Stimulated activated CD4-positive, alpha-beta T cell treated with anti-CD3 and anti-CD28 coated beads, Interleukin-2, amount 100 ng/mL, for 48 hours (primary cell): ENCODE measurements around the gene TMEM144.
"Not testable (repeated sequence)": the region's sequence is repeated elsewhere in the genome, so short reads cannot be mapped to it uniquely, and the experiment has no call there.

Experiments used
- DNase-seq, 2 donors: peaks; one replicate each; pipeline ENCODE4 v3.0.0-alpha.2; 2020

TMEM144 gene

DNA sequence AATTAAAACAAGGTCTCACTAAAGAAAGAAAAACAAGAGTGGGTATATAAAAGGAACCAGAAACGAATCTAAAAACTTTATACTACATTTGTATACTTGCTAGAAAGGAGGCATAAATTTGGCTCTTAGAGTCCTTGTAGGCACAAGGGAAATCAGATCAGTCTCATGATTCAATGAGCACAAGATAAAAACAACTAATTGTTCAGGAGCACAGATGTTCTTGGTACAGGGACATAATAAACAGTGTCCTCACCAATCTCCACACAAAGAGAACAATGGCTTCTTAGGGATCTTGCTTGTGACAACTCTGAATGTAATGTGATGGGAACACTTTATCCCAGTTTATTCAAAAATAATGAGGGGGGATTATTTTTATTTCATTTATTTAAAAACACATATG, 28.3 kb downstream of the TMEM144 start:
- no peak for DNase-seq

DNA sequence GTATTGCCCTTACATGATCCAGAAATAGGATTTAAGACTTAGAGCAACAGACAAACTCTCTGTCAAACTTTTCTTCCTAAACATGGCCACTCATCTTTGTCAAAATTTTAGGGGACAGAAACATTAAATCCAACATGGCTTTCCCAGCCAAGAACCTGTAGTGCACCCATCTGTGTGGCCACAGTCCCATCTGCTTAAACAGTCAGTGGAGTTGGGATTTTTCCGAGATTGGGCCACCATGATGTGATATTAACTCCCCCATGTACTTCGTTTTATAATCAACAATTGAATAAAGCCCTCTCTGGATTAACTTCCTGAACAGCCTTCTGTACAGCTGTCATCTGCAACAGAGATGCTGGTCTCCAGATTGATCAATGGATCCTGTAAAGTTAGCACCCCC, 28.9 kb downstream of the TMEM144 start:
- no peak for DNase-seq

DNA sequence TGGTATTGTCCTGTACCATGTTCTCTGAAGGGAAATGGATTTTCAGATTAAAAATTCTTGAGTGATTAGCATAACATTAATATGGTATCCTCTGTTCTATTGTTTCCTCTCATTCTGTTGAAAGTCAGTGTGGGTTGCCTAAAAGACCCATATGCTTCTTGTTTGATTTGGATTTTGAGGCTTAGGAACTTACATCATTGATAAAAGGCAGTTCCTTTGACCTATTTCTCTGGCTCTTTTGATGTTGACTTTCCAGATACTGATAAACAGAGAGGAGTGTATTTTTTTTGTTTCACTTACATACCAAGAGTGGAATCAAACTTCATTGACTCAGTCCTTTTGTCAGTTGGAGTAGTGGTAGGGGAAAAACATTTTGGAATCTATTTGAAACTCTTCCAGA, 32.8 kb downstream of the TMEM144 start:
- DNase-seq = no peak

DNA sequence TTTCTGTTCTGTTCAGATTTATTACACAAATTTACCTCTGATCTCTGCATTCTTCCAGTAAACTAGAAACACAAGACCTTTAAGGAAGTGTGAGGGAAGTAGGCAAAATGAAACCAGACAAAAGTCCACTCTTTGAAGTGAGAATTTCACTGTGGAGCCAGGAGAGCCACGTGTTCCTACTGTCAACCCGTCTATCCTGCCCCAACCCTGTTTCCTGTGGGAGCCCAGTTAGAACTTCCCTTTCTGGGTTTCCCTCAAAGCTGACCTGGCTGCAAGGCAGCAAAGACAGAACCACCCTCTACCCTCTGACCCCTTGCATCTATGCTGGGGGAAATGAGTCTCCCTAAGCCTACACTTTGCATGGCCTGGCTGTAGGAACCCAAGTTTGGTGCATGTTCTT, 40.0 kb downstream of the TMEM144 start:
- DNase-seq = no peak

DNA sequence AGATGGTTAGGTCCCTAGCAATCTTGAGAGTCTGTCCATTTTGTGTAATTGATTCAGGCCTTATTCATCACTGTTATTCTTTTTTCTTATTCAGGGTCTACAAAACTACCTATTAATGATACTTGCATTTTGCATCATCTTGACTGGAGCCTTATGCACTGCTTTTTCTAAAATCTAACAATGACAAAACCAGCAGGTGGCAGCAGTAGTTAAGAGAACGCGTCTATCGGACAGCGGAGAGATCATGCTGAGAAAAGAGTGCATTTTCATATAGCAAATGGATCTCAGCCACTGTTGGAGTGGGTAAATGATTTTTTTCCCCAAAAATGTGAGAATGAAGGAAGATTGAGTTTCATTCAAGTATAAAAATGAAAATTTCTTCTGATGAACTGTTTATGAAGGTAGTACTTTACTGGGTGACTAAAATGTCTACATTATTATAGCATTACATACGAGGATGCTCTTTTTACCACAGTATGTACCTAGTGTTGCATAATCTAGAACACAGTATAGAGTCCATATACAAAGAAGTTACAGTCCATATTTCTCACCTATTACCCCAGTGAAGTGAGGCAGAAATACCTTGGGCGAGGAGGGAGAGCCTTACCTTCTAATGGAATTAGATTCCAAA, 43.2 kb downstream of the TMEM144 start:
- DNase-seq = peak; percentile 34 to 40

DNA sequence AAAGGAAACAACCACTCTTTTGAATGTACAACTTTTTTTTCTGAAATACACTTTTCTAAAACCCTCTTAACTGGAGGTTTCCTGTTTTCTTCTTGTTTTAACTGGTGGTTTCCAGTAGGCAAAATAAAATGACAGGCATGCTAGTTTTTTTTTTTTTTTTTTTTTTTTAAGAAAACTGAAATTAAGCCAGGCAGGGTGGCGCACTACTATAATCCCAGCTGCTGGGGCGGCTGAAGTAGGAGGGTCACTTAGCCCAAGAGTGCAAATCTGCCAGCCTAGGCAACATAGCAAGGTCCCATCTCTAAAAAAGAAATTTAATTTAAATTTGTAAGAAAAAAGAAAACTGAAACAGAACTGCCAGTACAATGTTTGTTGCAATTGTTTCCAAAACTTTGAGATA, 44.0 kb downstream of the TMEM144 start:
- DNase-seq = no peak

DNA sequence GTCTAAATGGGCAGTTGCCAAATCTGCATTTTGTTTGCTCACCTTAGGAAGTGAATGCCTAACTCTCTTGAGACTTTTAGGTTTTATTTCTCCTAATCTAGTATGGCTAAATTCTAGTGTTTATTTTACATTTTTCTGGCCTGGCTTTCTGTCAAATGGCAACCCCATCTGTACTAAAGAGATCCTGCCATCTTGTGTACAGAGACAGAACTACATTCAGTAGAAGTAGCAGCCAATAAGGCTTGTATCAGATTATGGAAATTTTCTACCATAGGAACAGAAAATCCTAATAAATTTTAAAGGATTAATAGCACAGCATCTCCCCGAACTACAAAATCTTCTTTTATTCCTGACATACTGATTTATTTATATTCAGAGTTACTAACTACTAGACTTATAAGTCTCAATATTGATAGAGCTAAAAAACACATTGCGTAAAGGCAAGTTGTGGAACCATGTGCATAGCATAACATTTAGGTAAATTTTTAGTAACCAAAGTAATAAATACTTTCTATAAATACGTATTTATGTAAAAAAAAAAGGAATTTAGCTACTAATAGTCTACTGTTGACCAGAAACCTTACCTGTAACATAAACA, 45.5 kb downstream of the TMEM144 start:
- no peak for DNase-seq

DNA sequence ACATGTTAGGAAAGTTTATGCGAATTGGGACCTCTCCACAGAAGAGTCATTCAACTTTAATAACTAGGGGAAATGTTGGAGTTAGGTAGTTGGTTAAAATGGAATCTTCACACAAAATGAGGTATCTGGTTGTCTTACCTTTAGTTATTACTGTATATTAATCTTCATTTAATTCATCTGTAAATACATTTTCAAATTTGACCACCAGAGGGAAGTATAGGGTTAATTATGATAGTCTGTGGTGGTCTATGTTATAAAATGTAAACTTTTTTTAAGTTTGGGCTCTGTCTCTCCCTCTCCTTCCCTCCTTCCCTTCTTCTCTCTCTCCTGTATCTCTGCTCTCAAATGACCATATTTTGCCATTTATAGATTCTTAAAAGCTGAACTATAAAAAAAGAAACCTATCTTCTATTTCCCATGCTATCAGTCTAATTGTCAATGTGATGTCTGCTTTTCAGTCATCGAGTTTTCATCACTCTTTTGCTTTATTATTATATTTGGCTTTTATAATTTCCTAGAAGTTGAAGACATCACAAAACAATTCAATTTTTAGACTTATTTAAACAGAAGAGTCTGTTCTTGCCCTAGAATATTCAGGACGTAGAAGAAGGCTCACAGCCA, 49.8 kb downstream of the TMEM144 start:
- DNase-seq = no peak

DNA sequence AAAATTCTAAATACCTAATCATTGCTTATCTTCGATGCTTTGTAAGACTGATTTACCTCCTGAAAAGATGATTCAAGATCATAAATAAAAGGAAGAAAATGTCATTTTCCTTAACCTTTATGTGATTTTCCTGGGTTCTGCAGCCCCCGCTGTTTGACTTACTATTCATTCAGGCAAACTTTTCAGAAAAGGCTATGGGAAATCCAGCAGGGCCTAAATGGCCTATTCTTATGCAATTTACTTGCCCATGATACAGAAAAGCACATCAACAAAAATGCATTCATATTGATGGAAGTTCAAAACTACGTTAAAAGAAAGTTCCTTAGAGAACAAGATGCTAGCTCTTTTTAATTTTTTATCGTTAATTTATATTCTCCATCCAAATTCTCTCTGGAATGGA, 51.2 kb downstream of the TMEM144 start:
- DNase-seq = no peak

DNA sequence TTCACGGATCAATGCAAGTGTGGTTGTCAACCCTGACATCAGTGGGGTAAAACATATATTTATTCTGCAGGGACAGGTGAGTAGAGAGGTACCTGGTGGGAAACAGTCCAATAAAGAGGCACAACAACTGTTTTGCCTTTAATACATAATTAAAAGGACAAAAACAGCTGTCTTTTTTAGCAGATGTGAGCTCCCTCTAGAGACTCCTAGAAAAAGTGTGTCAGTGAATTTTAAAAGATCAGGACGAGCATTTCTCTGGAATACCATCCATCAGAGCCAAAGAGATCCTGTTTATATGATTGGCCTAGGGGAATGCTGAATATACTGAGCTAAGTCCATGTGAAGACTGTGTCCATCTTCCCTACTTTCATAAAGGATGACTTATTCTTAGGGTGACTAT, 58.3 kb downstream of the TMEM144 start:
- no peak for DNase-seq

DNA sequence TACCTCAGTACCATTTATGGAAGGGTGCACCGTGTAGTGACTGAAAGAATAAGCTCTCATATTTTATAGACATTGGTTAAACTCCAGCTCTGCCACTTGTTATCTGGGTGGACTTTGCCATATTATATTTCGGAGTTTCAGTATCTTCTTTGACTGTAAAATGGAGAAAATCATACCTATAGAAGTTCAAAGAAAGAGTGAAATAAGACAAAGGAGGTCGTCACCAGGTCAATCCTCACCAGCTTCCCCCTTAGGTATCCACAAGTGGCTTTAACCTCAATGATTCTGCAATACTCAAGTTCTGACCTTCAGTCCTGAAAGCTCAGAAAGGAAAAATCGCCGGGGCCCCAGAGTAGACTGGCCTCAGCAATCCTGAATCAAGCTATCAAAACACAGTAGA, 64.3 kb downstream of the TMEM144 start:
- no peak for DNase-seq

DNA sequence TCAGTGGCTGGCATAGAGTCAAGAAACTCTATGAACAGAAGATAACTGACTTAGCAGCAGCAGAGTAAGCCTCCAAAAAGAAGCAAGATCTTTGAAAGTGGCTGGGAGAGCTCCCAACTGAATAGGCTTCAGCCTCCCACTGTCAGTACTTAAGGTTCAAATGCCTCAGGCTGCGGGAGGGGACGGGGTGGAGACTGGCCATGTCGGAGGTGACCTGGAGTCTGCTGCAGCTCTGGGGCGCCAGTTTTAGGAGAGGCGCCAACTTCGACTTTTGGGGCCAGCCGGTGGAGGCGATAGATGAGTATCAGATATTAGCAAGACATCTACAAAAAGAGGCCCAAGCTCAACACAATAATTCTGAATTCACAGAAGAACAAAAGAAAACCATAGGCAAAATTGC, 67.3 kb downstream of the TMEM144 start:
- no peak for DNase-seq

DNA sequence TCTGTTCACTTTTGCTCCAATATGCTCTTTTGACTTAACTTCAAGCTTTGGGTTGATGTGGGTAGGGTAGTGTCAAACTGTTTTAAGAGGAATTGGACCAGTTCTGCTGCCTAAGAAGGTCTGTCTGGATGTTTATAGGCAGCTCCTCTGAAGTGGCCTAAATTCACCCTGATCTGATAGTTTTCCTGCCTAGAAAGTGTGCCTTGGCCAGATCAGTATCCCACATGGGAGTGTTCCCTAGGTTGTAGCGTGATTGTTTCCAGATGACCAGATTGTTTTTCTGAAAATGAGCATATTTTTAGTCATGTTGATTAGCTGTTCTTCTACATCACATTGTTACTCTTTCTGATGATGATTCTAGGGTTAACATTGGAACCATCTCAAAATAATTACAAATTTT, 68.8 kb downstream of the TMEM144 start:
- DNase-seq = not testable (repeated sequence)

DNA sequence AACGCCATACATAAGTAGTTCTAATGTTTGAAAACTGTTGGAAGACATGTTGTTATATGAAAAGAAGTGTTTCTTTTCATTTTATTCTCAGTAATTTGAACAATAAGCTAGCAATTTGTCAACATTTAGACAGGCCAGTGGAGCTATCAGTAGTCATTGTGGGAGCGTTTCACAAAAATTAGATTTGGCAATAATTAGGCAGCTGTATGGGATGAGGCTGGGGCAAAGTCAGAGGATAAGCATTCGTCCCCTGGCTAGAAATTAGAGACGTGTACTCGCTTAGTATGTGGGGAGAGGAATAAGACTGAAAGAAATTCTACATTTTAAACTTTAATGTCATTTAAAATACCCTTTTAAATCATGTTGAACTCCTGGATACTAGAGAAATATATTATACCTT, 70.6 kb downstream of the TMEM144 start:
- no peak for DNase-seq

DNA sequence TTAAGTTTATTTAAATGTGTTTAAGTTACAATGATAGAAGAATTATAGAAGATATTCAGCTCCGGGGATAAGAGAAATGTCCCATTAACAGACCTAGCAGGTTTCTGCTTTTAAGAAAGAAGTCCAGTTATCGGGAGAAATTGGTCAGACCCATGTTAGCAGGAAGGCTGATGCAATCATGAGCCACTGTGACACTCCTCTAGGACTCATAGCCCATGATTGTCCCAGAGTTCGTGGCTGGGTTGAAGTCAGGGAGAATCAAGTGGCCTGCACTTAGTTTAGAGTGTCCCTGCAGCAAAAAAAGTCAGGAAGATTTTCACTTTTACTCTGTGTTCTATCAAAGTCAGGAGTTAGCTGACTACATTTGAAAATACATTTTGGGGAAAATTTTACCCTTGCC, 72.0 kb downstream of the TMEM144 start:
- DNase-seq = no peak

DNA sequence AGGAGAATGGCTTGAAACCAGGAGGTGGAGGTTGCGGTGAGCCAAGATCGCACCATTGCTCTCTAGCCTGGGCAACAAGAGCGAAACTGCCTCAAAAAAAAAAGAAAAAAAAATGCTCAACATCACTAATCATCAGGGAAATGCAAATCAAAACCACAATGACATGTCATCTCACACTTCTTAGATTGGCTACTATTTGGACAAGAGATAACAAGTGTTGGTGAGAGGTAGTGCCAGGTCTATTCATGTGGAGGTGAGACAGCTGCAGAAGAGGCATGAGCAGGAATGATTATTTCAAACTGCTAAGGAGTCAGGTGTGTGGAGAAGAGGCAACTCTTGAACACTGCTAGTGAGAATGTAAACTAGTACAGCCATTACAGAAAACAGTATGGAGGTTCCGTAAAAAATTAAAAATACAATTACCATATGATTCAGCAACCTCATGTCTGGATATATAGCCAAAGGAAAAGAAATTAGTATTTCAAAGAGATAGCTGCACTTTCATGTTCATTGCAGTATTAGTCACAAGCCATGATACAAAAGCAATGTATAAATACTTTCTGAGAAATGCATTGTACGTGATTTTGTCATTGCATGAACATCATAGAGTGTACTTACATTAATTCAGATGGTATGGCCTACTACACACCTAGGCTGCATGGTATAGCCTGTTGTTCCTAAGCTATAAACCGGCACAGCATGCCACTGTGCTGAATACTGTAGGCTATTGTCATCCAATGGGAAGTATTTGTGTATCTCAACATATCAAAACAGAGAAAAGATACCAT, 75.3 kb downstream of the TMEM144 start:
- DNase-seq = no peak

DNA sequence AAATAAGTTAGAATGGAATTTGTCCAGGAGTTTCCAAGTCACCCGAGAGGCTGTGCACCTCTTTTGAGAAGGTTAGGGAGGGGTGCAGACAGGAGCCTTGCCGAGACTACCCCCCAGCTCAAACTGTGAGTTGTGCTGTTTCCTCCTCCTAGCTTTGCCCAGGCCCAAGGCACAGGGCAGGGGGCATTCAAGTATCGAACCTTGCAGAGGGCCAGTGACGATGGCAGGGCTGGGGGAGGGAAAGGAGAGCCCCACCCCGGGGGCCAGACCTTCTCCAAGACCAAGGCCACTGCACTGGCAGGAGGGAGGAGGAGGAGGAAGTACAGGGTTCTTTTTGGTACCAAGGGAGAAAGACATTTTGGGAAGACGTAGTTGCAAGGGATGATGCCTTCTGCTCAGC, 80.6 kb downstream of the TMEM144 start:
- no peak for DNase-seq

DNA sequence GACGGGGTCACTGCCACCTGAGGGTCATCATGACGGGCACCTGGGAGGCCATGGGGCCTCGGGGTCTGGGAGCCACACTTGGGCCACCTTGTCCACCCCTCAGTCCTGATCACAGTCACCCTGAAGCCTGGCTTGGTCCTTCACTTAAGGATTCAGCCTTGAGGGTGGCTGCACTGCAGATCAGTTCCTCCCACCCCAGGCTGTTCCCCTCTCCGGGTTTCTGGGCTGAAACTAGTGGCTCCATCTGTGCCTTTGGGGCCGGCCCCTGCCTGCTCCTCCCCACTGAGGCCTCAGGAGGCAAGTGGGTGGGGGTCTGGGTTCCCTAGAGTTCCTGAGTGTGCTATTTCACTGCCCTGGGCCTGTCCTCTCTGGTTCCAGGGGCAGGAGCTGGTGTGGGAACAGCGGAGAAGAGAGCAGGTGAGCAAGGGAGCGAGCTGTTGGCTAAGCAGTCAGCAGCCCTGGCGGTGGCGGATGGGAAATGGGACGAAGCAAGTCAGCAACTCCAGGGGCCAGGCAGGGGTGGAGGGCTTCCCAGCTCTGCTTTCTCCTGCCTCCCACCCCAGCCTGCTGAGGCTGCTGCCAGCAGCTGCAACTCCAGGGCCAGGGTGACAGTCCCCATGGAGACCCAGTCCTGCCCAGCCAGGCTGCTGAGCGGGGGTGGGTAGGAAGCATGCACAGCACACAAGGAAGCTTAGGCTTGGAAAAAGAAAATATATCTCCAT, 81.2 kb downstream of the TMEM144 start:
- no peak for DNase-seq

DNA sequence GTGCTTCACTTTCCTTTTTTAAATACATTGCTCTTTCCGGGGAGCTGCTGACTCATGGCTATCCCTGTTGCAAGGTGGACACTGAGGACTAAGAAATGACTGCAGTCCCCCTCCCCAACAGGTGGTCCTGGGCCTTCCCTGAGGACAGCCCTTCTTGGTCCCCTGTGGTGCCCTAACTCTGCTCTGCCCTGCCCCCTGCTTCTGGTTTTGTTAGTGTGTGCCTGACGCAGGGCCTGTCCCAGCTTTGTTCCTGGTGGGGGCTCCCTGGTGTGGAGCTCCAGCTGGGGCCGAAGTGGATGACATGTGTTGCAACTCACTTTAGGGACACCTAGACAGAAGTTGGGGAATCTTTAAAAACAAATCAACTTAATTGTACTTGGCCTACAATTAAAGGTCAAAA, 81.9 kb downstream of the TMEM144 start:
- DNase-seq = no peak

DNA sequence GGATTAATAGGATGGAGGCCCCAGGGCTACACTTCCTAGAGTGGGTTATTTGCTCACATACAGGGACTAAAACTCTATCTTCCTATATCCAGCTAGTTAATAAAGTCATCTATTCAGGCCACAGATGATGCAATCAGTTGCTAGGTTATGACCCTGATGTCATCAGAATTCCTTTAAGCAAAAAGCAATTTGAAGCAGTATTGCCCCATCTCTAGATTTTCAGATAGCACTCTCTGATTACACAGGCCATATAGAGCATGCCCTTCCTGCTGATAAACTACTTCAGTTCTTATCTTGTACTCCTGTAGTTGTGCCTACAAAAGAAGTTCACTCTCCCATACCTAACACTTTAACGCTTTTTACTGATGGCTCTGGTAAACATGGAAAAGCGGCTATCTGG, 84.8 kb downstream of the TMEM144 start:
- no peak for DNase-seq

DNA sequence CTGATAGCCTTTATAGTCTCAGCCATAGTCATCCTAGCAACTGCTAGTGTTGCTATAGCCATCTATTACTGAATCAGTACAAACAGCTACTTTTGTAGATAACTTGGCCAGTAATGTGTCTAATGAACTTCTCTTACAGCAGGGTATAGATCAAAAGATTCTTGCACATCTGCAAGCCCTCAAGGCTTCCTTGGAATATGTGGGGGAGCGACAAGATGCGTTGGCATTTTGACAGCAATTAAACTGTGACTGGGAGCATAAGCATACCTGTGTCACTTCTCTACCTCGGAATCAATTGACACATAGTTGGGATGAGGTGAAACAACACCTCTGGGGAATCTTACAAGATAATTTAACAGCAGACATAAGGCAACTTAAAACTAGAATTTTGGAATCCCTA, 87.6 kb downstream of the TMEM144 start:
- no peak for DNase-seq

DNA sequence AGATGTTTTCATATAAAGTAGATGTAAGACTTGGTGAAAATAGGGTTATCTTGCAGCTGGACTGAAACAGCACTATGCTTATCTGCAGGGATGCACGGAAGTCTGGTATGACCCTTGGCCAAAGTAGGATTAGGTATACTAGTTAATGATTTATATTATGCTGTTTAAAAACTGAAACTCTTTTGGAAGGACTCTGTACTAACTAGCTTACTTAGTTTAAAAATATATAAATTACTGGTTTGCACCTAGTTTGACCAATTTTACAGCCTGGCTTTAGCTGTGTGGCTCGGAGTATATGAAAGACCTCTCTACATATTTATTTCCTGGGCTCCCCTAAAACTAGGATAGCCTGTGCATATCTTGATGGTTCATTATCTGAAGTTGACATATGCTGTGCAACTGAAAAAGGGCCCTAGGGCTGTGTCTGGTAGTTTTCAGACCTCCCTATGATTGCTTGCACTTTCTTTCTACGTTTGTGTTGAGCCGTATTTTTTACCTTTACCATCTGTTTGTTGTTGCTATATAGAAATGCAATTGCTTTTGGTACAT, 89.2 kb downstream of the TMEM144 start:
- no peak for DNase-seq

DNA sequence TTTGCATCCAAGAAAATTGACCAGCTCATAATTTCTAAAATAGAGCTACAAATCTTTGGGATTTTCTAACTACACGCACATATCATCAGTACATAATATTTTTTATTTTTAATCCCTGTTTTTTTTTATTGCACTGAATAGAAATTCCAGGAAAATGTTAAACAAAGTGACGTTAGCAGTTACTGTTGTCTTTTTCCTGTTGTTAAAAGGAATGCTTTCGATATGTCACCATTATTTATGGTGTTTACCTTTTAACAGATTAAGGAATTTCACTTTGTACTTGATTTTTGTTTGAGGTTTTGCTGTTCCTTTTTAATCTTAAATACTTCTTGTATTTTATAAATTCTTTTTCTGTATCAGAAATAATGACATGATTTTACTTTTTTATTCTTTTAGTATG, 89.7 kb downstream of the TMEM144 start:
- no peak for DNase-seq
